ENCODE data around the gene MEIOB.
"Not testable (repeated sequence)": the region's sequence is repeated elsewhere in the genome, so short reads cannot be mapped to it uniquely, and the experiment has no call there.

Gene MEIOB, protein sequence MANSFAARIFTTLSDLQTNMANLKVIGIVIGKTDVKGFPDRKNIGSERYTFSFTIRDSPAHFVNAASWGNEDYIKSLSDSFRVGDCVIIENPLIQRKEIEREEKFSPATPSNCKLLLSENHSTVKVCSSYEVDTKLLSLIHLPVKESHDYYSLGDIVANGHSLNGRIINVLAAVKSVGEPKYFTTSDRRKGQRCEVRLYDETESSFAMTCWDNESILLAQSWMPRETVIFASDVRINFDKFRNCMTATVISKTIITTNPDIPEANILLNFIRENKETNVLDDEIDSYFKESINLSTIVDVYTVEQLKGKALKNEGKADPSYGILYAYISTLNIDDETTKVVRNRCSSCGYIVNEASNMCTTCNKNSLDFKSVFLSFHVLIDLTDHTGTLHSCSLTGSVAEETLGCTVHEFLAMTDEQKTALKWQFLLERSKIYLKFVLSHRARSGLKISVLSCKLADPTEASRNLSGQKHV

DNA sequence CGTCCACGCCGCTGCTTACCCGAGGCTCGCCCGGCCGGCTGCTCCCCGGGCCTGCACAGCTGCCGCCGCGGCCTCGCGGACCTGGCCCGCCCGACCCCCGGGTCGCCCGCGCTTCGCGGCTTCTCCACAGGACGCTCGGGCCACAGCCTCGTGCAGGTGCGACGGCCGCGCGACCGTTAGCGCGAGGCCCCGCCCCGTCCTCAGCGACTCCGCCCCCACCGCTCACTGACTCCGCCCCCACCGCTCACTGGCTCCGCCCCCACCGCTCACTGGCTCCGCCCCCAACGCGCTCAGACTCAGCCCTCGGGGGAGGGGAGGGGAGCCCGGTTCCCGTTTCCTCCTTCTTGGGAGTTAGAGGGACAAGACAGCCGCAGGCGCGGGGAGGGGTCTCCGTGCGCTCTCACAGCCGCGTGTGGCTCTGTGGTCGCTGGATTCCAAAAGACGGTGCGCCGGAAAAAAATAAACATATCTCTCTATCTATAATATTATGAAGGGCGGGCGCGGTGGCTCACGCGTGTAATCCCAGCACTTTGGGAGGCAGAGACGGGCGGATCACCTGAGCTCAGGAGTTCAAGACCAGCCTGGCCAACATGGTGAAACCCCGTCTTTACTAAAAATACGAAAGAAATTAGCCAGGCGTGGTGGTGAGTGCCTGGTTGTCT is at the start of gene MEIOB:
Gene MEIOB (minus strand): TSS at position 191 of the 662 bp plus-strand sequence. CDS start 3,989 bp downstream, outside the sequence.
- peak; percentile 49 for DNase-seq (ENCODE audit: low spot score)

DNA sequence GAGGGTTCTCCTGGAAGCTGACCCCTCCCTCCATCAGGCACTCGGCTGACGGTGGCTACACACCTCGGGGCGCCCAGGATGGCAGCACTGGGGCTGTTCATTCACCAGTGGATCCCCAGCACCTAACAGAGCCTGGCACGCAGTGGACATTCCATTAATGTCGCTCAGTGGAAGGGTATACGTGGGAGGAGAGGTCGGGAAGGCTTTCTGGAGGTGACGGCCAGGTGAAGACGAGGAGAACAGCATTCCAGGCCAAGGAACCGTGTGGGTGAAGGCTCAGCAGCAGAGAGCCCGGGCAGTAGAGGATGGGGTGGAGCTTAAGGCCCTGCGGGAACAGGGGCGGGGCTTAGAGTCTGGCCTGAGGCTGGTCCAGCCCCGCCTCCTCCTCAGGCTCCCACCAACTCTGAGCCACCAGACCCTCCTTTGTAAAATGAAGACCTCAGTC is 48.8 kb upstream of the MEIOB start:
- DNase-seq (ENCODE audit: low spot score), result no peak

DNA sequence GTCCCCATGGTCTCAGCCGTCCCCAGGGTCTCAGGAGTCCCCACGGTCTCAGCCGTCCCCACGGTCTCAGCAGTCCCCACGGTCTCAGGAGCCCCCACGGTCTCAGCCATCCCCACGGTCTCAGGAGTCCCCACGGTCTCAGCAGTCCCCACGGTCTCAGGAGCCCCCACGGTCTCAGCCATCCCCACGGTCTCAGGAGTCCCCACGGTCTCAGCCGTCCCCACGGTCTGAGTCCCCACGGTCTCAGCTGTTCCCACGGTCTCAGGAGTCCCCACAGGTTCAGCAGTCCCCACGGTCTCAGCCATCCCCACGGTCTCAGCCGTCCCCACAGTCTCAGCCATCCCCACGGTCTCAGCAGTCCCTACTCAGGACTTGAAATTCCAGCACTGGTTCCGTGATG is 48.2 kb upstream of the MEIOB start:
- DNase-seq (ENCODE audit: low spot score), result not testable (repeated sequence)

DNA sequence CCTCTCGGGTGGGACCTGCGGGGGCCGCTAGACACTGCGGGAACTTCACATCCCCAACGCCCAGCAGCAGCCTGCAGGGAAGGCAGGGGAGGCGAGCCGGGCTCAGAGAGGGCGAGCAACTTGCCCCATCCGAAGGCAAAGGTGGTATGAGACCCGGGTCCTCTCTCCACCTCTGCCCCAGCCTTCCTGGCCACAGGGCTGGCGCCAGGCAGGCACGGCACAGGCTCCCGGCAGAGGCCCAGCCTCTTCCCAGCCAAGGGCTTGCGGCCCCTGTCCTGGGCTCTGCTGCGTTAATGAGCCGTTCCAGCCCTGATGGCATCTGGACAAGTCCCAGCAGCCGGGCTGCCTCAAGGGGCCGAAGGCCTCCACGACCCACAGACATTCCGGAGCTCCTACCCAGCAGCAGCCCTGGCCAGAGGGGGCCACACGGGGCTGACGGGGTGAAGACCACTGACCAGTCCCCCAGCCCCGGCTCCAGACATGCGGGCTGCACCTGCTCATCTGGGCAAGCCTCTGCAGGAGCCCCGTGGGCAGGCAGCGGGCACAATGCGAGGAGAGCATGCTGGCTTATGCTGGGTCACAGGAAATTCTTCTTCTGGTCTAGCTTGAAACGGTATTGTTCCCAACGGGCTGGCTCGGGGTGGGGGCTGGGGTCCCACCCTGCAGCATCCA is 47.5 kb upstream of the MEIOB start:
- no peak for DNase-seq (ENCODE audit: low spot score)

DNA sequence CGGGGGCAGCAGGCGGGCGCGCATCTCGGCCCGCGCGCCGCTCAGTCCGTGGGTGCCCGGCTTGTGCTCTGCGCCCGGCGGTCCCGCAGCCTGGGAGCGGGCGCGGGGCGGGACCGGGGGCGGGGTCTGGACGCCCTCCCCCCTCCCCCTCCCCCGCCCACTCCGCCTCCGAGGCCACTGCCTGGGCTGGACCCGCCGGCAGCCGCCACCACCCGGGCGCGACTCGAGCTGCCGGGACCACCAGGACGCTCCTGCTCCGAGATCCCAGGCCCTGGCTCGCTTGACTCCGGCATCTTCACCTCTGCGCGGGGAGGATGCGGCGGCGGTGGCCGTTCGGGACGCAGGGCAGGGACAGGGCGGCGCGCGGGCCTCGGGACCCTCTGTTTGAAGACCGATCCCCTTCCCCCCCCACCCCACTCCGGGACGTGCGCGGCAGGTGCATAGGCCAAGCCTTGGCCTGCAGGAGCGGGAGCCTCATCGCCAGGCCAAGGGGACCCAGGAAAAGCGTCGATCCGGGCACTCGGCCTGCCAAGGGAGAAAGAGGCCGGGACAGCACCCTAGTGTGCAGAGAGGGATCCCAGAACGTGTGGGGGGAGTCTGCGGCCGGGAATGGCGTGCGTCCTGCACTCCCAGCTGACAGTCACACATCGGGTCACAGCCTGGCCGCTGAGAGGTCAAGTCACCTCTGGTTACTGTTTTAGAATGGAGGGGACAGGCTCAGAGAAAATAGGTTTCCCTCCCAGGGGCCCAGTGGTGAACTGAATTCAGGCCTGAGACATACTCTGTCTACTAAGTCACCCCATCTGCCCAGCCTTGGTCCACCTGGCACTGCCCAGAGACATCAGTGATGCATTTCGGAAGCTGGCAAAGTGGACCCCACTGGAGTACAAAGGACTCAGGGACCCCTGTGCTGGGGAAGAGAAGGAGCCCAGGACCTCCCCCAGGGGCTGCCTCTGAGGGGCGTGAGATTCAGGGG is 46.7 kb upstream of the MEIOB start, which contains the start of gene HS3ST6:
Gene HS3ST6 (minus strand): TSS at position 65 of the 976 bp plus-strand sequence. CDS start 92 bp downstream, outside the sequence.
- no peak for DNase-seq (ENCODE audit: low spot score)

DNA sequence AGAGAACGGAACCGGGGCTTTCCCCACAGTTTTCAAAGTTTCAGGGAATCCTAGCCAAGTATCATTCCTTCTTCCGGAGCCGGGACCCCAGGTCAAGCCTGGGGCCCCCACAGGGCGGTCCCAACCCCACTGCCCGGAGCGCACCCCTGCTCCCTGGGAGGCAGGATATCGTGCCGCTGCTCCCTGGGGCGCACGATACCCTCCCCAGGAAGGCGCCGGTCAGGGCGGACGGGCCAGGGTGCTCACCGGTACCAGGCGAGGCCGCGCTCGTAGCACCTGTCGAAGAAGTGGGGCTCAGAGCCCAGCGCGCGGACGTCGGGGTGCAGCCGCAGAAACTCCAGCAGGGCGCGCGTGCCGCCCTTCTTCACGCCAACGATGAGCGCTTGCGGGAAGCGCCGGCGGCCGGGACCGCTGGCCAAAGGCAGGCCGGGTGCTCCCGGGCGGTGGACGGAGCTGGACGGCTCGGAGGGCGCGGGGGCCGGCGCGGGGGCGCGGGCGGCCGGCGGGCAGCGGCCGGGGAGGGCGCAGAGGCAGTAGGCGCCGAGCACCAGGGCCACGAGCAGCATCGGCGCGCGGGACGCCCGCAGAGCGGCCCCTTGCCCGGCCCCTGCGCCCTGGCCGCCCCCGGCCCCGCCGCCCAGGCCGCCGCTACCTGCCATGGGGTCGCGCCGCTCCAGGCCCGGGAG is 45.8 kb upstream of the MEIOB start:
- DNase-seq (ENCODE audit: low spot score), result no peak

DNA sequence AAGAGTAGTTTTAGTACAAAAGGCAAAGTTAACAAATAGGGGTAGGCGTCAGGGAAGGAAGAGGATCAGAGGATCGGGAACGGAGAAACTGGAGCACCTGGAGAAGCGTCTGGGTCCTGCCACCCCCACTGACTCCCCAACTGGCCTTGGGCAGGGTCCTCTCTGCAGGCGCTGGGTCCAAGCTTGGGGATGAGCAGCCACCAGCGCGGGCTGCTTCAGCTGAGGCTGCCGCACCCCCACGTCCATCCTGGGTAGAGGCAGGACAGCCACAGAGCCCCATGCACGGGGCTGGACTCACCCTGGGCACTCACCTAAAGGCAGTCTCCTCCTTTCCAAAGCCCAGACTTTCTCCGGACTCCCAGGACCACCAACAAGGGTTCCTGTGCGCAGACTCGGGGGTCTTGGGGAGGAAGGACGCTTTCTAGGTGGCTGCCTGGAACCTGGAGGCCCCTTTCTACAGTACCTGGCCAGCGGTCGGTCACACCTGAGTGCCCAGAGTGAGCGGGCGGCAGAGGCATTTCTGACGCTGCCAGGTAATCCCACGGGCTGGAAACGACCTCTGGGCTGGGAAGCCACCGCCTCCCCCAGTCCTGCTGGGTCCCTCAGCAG is 45.2 kb upstream of the MEIOB start:
- DNase-seq (ENCODE audit: low spot score), result no peak

DNA sequence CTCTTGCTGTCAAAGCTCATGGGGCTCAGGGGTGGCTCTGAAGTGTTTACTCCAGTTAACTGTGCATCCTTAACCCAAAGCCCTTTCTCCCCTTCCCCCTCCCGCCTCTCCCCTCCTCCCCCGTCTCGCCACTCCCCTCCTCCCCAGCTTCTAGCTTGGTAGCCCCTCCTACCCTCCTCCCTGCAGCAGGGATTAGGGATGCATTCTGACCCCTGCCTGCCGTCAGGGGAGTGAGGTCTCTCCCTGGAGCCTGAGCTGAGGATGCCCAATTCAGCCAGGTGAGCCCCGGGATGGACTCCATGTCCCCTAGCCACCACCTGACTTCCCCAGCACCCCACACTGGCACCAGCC is 44.7 kb upstream of the MEIOB start:
- DNase-seq (ENCODE audit: low spot score), result no peak

DNA sequence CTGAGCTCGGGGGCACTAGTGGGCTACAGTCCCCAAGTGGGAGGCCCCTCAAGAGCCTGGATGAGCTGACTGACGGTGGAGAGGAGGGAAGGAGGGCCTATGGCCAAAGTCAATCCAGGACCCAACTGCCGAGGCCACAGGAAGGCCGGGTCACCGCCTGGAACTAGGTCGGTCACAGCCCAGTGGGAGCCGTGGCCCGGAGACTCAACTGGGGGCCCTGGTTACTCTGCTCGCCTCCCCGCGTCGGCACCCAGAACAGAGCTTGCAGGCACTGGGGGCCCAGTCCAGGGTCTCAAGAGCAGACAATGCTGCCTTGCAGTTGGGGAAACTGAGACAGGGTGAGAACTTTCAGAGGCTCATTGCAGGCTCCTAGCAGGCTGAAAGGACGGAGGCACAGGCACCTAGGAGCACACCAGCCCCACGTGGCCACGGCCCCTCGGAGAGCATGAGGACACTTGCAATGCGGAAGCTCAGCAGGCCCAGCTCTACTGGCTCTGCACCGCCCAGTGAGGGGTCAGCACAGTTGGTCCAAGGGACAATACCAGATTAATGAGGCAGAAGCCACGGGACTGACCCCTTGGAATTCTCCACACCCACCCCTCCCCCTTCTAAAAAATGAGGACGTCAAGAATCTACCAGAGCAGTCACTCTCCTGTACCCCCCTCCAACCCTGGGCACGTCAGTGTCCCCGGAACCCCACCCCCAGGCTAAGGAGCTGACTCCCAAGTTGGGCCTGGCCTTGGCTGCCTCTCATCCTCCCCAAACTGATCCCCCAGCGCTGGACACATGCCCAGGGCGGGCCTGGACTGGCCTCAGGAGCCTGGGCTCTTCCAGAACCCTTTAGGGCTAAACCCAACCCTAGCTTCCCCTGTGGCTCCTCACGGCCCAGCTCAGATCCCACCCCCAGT is 44.0 kb upstream of the MEIOB start:
- DNase-seq (ENCODE audit: low spot score), result no peak

DNA sequence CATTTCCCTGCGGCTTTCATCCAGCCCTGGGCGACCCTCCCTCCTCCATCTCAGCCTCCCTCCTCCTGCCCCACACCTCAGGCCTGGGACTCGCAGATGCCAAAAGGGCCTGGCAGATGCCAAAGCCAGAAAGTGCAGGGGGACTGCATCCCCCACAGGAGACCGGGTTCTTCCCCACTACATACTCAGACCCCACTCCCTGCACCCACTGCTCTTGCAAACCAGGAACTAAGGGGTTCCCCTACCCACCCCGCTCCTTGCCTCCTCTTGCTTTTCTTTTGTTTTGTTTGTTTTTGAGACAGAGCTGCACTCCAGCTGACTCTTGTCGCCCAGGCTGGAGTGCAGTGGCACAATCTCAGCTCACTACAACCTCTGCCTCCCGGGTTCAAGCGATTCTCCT is 43.0 kb upstream of the MEIOB start:
- DNase-seq (ENCODE audit: low spot score), result no peak

DNA sequence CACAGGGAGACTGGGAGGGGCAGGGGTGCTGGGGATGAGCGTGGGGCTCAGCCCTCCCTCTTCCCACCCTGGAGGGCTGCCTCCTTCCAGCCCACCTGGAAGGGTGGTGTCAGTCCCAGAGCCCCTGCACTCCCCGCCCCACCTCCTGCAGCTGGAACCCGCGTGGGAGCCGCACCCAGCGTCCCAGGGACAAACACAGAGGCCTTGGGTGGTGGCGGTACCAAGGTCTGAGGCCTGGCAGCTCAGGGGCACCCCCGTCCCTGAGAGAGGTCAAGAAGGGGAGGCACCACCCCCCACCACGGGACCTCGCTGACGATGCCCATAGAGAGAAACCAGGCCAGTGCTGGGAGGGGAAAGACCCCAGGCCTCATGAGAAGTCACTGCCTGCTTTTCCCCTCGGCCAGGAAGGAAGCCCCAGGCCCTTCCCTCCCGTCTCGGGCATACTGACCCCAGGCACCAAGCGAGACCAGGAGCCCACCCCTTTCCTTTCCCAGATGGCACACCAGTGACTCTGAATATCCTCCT is 42.2 kb upstream of the MEIOB start:
- DNase-seq (ENCODE audit: low spot score), result no peak

DNA sequence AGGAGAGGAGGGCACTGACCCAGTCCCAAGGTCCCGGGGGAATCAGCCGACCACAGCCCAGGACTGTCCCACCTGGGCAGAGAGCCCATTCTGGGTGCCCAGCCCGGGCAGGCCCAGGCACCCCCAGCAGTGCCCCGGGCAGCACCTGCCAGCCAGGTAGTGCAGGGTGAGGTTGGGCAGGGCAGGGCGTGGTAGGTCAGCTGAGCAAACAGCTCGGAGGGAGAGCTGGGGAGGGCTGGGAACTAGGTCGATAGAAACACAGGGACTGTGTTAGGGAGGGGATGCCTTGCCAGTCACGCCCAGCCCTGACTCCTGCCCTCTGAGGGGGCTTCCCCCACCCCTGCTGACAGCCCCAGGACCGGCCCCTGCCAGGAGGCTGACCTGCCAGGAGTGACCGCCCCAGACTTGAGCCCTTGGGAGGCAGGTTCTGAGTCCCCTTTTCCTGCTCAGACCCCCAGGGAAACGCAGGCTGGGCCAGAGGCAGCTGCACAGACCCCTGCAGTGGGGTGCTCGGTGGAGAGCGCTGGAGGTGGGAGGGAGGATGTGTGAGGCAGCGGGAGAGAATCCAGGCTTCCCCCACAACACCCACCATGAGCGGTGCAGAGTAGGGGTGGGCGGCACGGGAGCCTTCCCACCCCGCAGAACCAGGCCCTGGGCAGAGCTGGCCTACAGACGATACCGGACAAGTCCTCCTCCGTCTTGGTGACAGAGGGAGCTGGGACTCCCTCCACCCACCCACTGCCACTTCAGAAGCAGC is 41.5 kb upstream of the MEIOB start:
- no peak for DNase-seq (ENCODE audit: low spot score)

DNA sequence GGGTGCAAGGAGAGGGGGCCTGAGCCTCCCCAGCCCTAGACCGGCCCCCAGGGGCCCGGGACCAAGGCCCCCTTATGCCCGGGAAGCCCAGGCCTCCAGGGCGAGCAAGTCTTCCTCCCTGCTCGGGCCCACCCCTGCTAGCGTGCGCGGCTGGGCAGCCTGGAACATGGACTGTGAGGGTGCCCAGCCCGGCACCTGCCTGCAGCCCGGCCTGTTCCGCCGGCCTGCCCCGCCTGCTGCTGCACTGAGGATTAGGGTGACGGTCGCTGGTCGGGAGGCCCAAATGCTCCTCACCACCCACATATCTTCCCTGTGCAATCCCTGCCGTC is 40.2 kb upstream of the MEIOB start:
- no peak for DNase-seq (ENCODE audit: low spot score)

DNA sequence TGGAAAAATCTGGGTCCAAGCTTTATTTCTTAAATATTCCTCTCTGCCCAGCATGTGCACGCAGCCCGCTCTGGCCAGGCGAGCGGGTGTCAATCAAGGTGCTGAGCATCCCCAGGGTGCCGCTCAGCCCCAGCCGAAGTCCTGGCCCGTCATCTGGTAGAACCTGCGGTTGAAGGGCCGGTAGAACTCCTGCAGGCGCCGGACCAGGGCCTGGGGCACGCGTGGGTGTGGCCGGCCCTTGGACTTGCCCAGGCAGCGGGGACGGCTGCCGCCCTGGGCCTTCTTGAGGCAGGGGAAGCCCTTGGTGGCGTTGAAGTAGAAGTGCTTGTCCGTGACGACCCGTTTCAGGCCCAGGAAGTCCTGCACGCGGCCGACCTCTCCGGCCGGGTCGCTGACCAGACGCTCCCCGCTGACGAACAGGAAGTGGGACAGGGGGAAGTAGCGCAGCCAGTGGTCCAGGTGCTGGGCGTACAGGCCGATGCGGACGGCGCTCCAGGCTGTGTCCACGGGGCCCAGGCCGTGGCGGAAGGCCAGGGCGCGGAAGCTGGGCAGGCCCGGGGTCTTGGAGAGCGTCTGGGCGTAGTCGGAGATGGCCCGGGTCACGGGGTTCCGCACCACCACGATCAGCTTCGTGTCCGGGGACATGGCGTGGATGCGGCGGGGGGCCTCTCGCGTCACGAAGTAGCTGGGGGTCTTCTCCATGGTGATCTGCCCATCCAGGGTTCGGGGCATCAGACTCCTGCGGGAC is 39.7 kb upstream of the MEIOB start:
- DNase-seq (ENCODE audit: low spot score), result no peak

DNA sequence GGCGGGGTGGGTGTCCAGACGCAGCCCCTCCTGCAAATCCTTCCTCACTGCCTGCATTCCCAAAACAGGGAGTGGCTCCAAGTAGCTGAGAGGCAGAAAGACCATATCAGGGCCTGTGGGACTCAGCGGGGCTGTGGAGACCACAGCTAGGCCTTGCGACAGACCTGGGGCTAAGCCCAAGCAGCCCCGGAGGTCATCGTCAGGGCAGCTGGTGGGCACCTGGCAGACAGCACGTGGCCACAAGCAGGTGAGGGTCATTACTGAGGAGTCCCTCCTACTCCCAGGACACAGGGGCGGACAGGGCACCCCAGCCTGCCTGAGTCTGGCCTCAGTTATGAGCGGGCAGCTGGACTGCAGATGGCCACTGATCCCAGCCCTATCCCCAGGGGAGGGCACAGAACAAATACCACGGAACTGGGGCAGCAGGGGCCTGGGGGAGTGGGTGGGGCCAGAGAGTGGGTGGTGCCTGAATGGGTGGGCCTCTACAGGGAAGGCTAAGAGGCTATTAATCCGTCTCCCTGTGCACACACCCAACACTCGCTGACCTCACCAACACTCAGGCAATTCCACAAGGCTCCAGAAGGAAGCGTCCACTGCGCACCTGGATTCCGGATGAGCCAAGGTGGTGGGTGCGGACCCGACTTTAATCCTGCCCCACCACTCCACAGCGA is 37.7 kb upstream of the MEIOB start:
- no peak for DNase-seq (ENCODE audit: low spot score)

DNA sequence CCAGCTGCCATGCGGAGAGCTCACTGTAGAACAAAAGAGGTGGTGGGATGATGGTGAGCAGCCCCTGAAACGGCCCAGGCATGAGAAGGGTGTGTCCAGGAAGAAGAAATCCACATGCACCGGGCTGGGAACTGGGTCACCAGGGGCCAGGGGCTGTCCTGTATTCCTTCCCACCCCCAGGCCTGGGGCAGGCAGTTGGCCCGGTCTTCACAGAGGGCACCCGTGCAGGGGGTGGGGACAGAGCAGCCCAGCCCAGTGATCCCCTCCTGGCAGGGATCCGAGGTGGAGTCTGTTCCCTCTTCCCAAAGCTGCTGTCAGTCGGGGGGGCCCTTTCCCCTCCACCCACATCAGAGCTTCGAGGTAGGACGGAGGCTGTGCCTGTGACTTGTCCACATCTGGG is 37.0 kb upstream of the MEIOB start:
- DNase-seq (ENCODE audit: low spot score), result no peak

DNA sequence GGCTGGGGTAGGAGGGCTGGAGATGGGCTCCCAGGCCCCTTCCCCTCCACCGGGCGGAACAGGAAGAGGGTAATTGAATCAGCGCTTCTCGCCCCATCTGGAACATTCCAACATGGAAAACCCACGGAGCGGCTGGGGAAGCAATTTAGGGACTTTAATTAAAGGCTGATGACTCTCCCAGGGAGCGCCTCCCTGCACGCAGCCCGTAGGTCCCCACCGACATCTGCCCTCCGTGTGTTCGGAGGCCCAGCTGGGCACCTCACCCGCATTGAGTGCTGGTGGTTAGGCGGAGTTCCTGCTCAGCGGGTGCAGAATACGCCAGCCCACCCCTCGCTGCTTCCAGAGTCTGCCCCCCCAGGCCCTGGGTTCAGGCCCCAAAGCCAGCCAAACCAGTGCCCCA is 36.2 kb upstream of the MEIOB start:
- no peak for DNase-seq (ENCODE audit: low spot score)

All from AG08395 (cell line).